Lung (tissue), 12 donors: ENCODE results near the gene LRPAP1. TPM values are rescaled to one million over a fixed set of nuclear protein-coding genes. Genes with fewer than 3 reads are reported as not detected.

Experiments
- ATAC-seq: fragments of 200-7000 bp; cut with Tn5 transposase; one replicate; pipeline ENCODE4 v1.9.1; 2020; ENCODE audit warnings: moderate number of reproducible peaks; ENCODE audit not compliant: insufficient read depth, low FRiP score
- DNase-seq, 3 donors: peaks; one replicate each; pipeline ENCODE4 v3.0.0-alpha.2; 2013 to 2017
- H3K27ac ChIP-seq, 2 donors: one replicate each; pipeline ENCODE4 v1.5.1; 2013; ENCODE audit warnings: mild to moderate bottlenecking in 2 of 2, moderate library complexity in 2 of 2, control low read depth in 1 of 2, inconsistent platforms in 1 of 2, low read depth in 1 of 2, low read length in 1 of 2
- H3K27me3 ChIP-seq, 3 donors: one replicate each; pipeline ENCODE4 v1.5.1; 2013; ENCODE audit warnings: low read length in 2 of 3; ENCODE audit not compliant: control insufficient read depth in 3 of 3, insufficient read depth in 3 of 3
- H3K36me3 ChIP-seq, 4 donors: one replicate each; pipeline ENCODE4 v1.5.1; 2013; ENCODE audit warnings: low read length in 4 of 4, mild to moderate bottlenecking in 1 of 4, moderate library complexity in 1 of 4; ENCODE audit not compliant: control insufficient read depth in 4 of 4, insufficient read depth in 4 of 4
- H3K4me1 ChIP-seq, 5 donors: one replicate each; pipeline ENCODE4 v1.5.1; 2013; ENCODE audit warnings: low read length in 5 of 5, mild to moderate bottlenecking in 2 of 5, moderate library complexity in 1 of 5; ENCODE audit not compliant: control insufficient read depth in 5 of 5, insufficient read depth in 5 of 5
- H3K4me3 ChIP-seq: one replicate; pipeline ENCODE4 v1.5.1; 2013; ENCODE audit warnings: mild to moderate bottlenecking, control low read depth, moderate library complexity
- H3K9ac ChIP-seq, 2 donors: one replicate each; pipeline ENCODE4 v1.5.1; 2013; ENCODE audit warnings: low read length in 2 of 2, control low read depth in 1 of 2; ENCODE audit not compliant: insufficient read depth in 1 of 2
- H3K9me3 ChIP-seq, 4 donors: one replicate each; pipeline ENCODE4 v1.5.1; 2013; ENCODE audit warnings: low read length in 3 of 4, mild to moderate bottlenecking in 1 of 4, moderate library complexity in 1 of 4; ENCODE audit not compliant: control insufficient read depth in 4 of 4, insufficient read depth in 3 of 4
- WGBS, 2 donors: extraction: QIAGEN DNeasy Blood & Tissue Kit; methylation state at CpG; one replicate each; pipeline ENCODE4 v1.1.7; 2013; 5-methylcytosine and 5-hydroxymethylcytosine counted together
- polyA plus RNA-seq, 2 donors: library from polyadenylated mRNA; stranded (reverse); fragments of 200-250 nt; gene quantifications; one replicate each; pipeline ENCODE4 v1.2.1, GENCODE V29; 2013
- total RNA-seq, 2 donors: library from RNA; depleted of rRNA in 1 of 2; stranded (reverse); fragments of >200 nt in 1 of 2; gene quantifications; one replicate each; pipeline ENCODE4 v1.2.1, GENCODE V29; 2014 to 2021
- TF ChIP-seq, protein P1 (sequence below): IDR thresholded peaks from 2 replicates; pipeline ENCODE4 v1.5.1; 2012; ENCODE audit warnings: mild to moderate bottlenecking; ENCODE audit errors: control extremely low read depth, extremely low read depth
- donor health status: control.
- donor health status: control.
- donor health status: Bipolar disorder and iron deficiency.
- donor health status: healthy.
- donor health status: DM: yes; HTN: yes; CAD: no.

The LRPAP1 gene
- total and polyA plus RNA-seq, 4 donors = 46.1 to 289 (median 208) TPM

DNA sequence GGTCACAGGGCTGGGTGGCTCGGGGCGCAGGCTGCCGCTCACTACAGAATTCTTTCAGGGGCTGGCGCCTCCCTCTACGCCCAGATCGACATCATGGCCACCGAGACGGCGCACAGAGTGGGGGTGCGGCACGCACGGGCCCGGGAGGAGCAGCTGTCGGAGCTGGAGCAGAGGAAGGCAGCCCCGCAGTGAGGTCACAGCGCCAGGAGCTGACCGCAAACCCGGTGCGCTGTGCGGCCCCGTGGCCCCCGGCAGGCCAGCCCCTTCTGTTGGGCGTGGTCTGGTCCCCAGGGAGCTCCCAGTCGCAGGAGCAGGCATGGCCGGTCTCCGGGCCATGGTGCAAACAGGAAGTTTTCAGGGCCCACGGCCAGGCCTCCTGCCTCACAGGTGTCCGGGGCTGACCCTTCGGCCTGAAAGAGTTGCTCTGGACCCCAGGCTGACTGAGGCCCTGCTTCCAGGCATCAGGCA is 31.6 kb downstream of the LRPAP1 start:
- H3K27ac ChIP-seq = no peak overlapping the region

DNA sequence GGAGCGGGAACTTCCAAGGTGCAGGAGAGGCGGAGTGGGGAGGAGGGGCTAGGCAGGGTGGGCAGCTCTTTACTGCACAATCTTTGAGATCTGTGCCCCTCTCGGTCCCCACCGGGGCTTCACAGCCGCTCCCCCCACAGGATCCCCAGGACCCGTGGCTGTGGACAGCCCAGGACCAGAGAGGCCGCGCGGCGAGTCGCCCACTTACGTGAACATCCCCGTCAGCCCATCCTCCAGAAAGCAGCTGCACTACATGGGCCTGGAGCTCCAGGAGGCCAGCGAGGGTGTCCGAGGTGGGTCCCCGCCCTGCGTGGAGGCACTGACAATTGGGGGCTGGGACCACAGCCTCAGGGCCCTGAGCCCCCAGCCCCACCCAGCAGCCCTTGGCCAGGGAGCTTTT is 32.1 kb downstream of the LRPAP1 start:
- WGBS, 2 donors = 95 to 97% methylated on average over 15 to 17 of the region's 17 CpGs
- H3K27ac ChIP-seq = no peak overlapping the region
- DNase-seq (no peak), ATAC-seq (no peak)
- H3K27me3 ChIP-seq = peaks cover 0 to 8% (median 0%) of the 10 kb centered on the region in 3 donors
- H3K9ac ChIP-seq = no peak overlapping the region
- no peaks in the 10 kb centered on the region for H3K9me3 ChIP-seq
- TF ChIP-seq, protein P1, sequence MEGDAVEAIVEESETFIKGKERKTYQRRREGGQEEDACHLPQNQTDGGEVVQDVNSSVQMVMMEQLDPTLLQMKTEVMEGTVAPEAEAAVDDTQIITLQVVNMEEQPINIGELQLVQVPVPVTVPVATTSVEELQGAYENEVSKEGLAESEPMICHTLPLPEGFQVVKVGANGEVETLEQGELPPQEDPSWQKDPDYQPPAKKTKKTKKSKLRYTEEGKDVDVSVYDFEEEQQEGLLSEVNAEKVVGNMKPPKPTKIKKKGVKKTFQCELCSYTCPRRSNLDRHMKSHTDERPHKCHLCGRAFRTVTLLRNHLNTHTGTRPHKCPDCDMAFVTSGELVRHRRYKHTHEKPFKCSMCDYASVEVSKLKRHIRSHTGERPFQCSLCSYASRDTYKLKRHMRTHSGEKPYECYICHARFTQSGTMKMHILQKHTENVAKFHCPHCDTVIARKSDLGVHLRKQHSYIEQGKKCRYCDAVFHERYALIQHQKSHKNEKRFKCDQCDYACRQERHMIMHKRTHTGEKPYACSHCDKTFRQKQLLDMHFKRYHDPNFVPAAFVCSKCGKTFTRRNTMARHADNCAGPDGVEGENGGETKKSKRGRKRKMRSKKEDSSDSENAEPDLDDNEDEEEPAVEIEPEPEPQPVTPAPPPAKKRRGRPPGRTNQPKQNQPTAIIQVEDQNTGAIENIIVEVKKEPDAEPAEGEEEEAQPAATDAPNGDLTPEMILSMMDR = no peak
- H3K36me3 ChIP-seq = peaks cover 0 to 33% (median 2%) of the 10 kb centered on the region in 4 donors
- H3K4me3 ChIP-seq = no peak overlapping the region
- peaks cover 0 to 15% (median 0%) of the 10 kb centered on the region in 5 donors for H3K4me1 ChIP-seq

More for the DNA sequence above, 31.6 kb downstream of the LRPAP1 start:
- Histone ChIP-seq H3K4me1 (peaks cover 0 to 15% (median 0%) of the 10 kb centered on the region in 5 donors), H3K4me3 (no peak overlapping the region), H3K9me3 (no peaks in the 10 kb centered on the region), H3K27me3 (peaks cover 0 to 2% (median 0%) of the 10 kb centered on the region in 3 donors), H3K36me3 (peaks cover 0 to 39% (median 5%) of the 10 kb centered on the region in 4 donors), H3K9ac (no peak overlapping the region)
- TF ChIP-seq, protein P1 = no peak
- 92 to 93% methylated on average over 25 to 29 of the region's 29 CpGs for WGBS, 2 donors
- DNase-seq = no peak
- ATAC-seq = peak; percentile 3

DNA sequence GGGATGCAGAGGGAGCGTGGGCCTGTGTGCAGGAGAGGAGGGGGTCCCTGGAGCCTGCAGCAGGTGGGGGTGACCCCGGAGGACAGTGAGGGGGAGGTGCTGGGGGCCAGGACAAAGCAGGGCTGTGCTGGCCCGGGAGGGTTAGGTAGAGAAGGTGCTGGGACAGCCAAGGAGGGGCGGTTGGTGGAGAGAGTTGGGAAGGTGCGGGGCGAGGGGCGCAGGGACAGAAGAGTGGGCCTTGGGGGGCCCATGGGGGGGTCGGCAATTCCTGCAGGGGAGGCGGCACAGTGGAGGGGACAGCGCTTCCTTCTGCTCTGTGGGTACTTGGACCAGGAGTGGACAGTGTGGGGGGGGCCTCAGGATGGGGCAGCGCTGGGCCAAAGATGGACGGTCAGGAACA is 32.5 kb downstream of the LRPAP1 start:
- no peak overlapping the region for H3K9ac ChIP-seq
- peaks cover 0 to 31% (median 1%) of the 10 kb centered on the region in 4 donors for H3K36me3 ChIP-seq
- H3K4me1 ChIP-seq = peaks cover 0 to 18% (median 3%) of the 10 kb centered on the region in 5 donors
- no peak overlapping the region for H3K27ac ChIP-seq
- H3K9me3 ChIP-seq = no peaks in the 10 kb centered on the region
- no peak for ATAC-seq
- DNase-seq = no peak
- no peak overlapping the region for H3K4me3 ChIP-seq
- WGBS, 2 donors = 94 to 96% methylated on average over 11 to 12 of the region's 12 CpGs
- TF ChIP-seq, protein P1 = no peak
- H3K27me3 ChIP-seq = peaks cover 0 to 9% (median 3%) of the 10 kb centered on the region in 3 donors
